CD14-positive monocyte (primary cell): ENCODE results near the gene XYLT1. TPM values are rescaled to one million over a fixed set of nuclear protein-coding genes. Genes with fewer than 3 reads are reported as not detected.
"Not testable (repeated sequence)": the region's sequence is repeated elsewhere in the genome, so short reads cannot be mapped to it uniquely, and the experiment has no call there.

Experiments
- DNase-seq, 3 donors: peaks; one replicate each; pipeline ENCODE4 v3.0.0-alpha.2; 2011 to 2022
- H2AFZ ChIP-seq: 2 replicates; pipeline ENCODE4 v1.6.0; 2012; ENCODE audit warnings: mild to moderate bottlenecking, low read depth, low read length, inconsistent platforms; ENCODE audit not compliant: insufficient read depth, poor library complexity, severe bottlenecking
- H3K27ac ChIP-seq, 2 donors: 1 replicate in 1 of 2; 2 replicates in 1 of 2; pipeline ENCODE4 v1.5.1; 2012 to 2013; ENCODE audit warnings: low read length in 2 of 2, control low read depth in 1 of 2, inconsistent platforms in 1 of 2, low read depth in 1 of 2, mild to moderate bottlenecking in 1 of 2
- H3K27me3 ChIP-seq, 2 donors: one replicate each; pipeline versions ENCODE4 v1.6.0 to v1.6.1; 2011 to 2013; ENCODE audit warnings: low read length in 2 of 2; ENCODE audit not compliant: control insufficient read depth in 2 of 2, insufficient read depth in 2 of 2
- H3K36me3 ChIP-seq, 2 donors: replicated peaks in 1 of 2; 1 replicate in 1 of 2; 2 replicates in 1 of 2; pipeline versions ENCODE4 v1.5.1 to v1.6.1; 2012 to 2013; ENCODE audit warnings: low read length in 2 of 2, control low read depth in 1 of 2, inconsistent platforms in 1 of 2, mild to moderate bottlenecking in 1 of 2; ENCODE audit not compliant: insufficient read depth in 2 of 2, control insufficient read depth in 1 of 2
- H3K4me1 ChIP-seq, 2 donors: 1 replicate in 1 of 2; 2 replicates in 1 of 2; pipeline versions ENCODE4 v1.5.1 to v1.6.1; 2012 to 2013; ENCODE audit warnings: low read length in 2 of 2, control low read depth in 1 of 2, inconsistent platforms in 1 of 2, mild to moderate bottlenecking in 1 of 2, moderate library complexity in 1 of 2; ENCODE audit not compliant: insufficient read depth in 2 of 2, control insufficient read depth in 1 of 2
- H3K4me2 ChIP-seq: replicated peaks from 2 replicates; pipeline ENCODE3; 2012; ENCODE audit warnings: low read length, moderate library complexity, mild to moderate bottlenecking; ENCODE audit not compliant: poor library complexity, severe bottlenecking; ENCODE audit errors: extremely low read depth
- H3K4me3 ChIP-seq, 3 experiments: fragments of 200-600 bp in 1 of 3; sonication (generic) in 1 of 3; replicated peaks in 1 of 3; 1 replicate in 2 of 3; 2 replicates in 1 of 3; pipeline ENCODE4 v1.5.1; 2011 to 2013; ENCODE audit warnings: low read length in 3 of 3, mild to moderate bottlenecking in 3 of 3, control low read depth in 2 of 3, low read depth in 2 of 3, inconsistent platforms in 1 of 3, moderate library complexity in 1 of 3
- H3K79me2 ChIP-seq: 2 replicates; pipeline ENCODE4 v1.6.0; 2012; ENCODE audit warnings: mild to moderate bottlenecking, control low read depth, inconsistent platforms, low read length, moderate library complexity; ENCODE audit not compliant: insufficient read depth
- H3K9ac ChIP-seq: 2 replicates; pipeline ENCODE4 v1.6.0; 2017; ENCODE audit warnings: low read length, mild to moderate bottlenecking; ENCODE audit not compliant: insufficient read depth, poor library complexity, severe bottlenecking
- H3K9me3 ChIP-seq, 2 donors: replicated peaks in 1 of 2; 1 replicate in 1 of 2; 2 replicates in 1 of 2; pipeline versions ENCODE4 v1.5.1 to v1.6.1; 2012 to 2013; ENCODE audit warnings: low read length in 2 of 2, control low read depth in 1 of 2; ENCODE audit not compliant: control insufficient read depth in 1 of 2, insufficient read depth in 1 of 2
- H4K20me1 ChIP-seq: 2 replicates; pipeline ENCODE4 v1.6.0; 2012; ENCODE audit warnings: mild to moderate bottlenecking, low read length, control low read depth, moderate library complexity; ENCODE audit not compliant: insufficient read depth
- H3K27ac Mint-ChIP-seq, 7 donors: one replicate each; pipeline ENCODE4 v1.8.0; 2020; ENCODE audit warnings: mild to moderate bottlenecking in 7 of 7, mixed read lengths in 7 of 7, moderate library complexity in 6 of 7, inconsistent platforms in 2 of 7
- H3K27me3 Mint-ChIP-seq, 3 donors: one replicate each; pipeline ENCODE4 v1.8.0; 2021 to 2022; ENCODE audit warnings: low read depth in 3 of 3, mild to moderate bottlenecking in 3 of 3, mixed read lengths in 3 of 3, moderate library complexity in 3 of 3, inconsistent platforms in 1 of 3
- H3K36me3 Mint-ChIP-seq, 2 donors: one replicate each; pipeline ENCODE4 v1.8.0; 2020; ENCODE audit warnings: mixed read lengths in 2 of 2, inconsistent platforms in 1 of 2, mild to moderate bottlenecking in 1 of 2
- H3K4me1 Mint-ChIP-seq: one replicate; pipeline ENCODE4 v1.8.0; 2020; ENCODE audit warnings: mild to moderate bottlenecking, mixed read lengths
- H3K4me3 Mint-ChIP-seq, 2 donors: one replicate each; pipeline ENCODE4 v1.8.0; 2020; ENCODE audit warnings: mild to moderate bottlenecking in 2 of 2, mixed read lengths in 2 of 2, moderate library complexity in 1 of 2
- H3K9me3 Mint-ChIP-seq, 7 donors: one replicate each; pipeline ENCODE4 v1.8.0; 2020 to 2022; ENCODE audit warnings: mixed read lengths in 7 of 7, mild to moderate bottlenecking in 6 of 7, moderate library complexity in 6 of 7, inconsistent platforms in 2 of 7
- WGBS: methylation state at CpG from one replicate; pipeline ENCODE4 v1.1.5; 2013; ENCODE audit warnings: missing lambda C conversion rate; ENCODE audit not compliant: insufficient coverage; 5-methylcytosine and 5-hydroxymethylcytosine counted together
- intact Hi-C, 2 donors: fragments of 100-400 bp; cut with micrococcal nuclease; formaldehyde crosslinking; loops; one replicate each; pipeline versions ENCODE4 v1.15.0 to v1.15.1; 2023
- polyA plus RNA-seq, 3 donors: library from polyadenylated mRNA; depleted of rRNA in 1 of 3; unstranded in 2 of 3; stranded (reverse) in 1 of 3; fragments of 300-500 nt in 2 of 3; fragments of >200 nt in 1 of 3; fragmentation: Illumina TruSeq in 2 of 3; gene quantifications; 1 replicate in 2 of 3; 2 replicates in 1 of 3; pipeline ENCODE4 v1.2.3, GENCODE V29; 2012 to 2021
- TF ChIP-seq, protein P1 (sequence below): fragments of 200-600 bp; IDR thresholded peaks from one replicate; pipeline ENCODE4 v1.8.0; 2022; ENCODE audit warnings: antibody characterized with exemption, mild to moderate bottlenecking

XYLT1 gene
- polyA plus RNA-seq, 3 donors, result 0.51 to 9.4 (median 1.6) TPM

DNA sequence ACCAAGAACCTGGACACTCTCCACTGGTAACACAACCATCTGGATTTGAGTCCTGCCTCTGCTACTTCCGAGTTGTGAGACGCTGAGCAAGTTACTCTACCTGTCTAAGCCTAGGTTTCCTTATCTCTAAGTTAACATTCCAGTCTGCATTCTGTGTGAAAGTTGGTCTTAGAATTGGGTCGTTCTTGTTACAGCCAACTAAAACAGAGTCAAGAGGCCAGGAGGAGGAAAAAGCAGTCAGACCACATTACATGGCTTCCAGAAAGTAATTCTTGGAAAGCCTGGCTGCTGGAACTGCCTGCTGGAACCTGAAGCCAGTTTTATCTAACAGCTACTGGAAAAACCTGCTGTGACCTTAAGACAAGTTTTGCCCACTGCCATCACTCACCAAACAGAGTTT, 38.4 kb upstream of the XYLT1 start:
- intact Hi-C loops, result no loop called here
- H3K27me3 Mint-ChIP-seq, result peaks cover 7 to 19% (median 9%) of the 10 kb centered on the region in 3 donors
- Histone ChIP-seq H3K4me1 (no peaks in the 10 kb centered on the region), H3K27me3 (peaks cover 0 to 2% of the 10 kb centered on the region in 2 donors), H3K9ac (no peak overlapping the region), H4K20me1 (no peaks in the 10 kb centered on the region), H3K27ac (no peak overlapping the region), H3K9me3 (peaks cover 0 to 10% of the 10 kb centered on the region in 2 donors), H3K79me2 (no peaks in the 10 kb centered on the region), H3K4me3 (no peak overlapping the region), H2AFZ (no peak overlapping the region), H3K36me3 (no peaks in the 10 kb centered on the region), H3K4me2 (no peak overlapping the region)
- peak overlapping the region in 1 of 2 donors; percentile 5 for H3K4me3 Mint-ChIP-seq
- peaks cover 0 to 21% (median 12%) of the 10 kb centered on the region in 7 donors for H3K9me3 Mint-ChIP-seq
- TF ChIP-seq, protein P1, sequence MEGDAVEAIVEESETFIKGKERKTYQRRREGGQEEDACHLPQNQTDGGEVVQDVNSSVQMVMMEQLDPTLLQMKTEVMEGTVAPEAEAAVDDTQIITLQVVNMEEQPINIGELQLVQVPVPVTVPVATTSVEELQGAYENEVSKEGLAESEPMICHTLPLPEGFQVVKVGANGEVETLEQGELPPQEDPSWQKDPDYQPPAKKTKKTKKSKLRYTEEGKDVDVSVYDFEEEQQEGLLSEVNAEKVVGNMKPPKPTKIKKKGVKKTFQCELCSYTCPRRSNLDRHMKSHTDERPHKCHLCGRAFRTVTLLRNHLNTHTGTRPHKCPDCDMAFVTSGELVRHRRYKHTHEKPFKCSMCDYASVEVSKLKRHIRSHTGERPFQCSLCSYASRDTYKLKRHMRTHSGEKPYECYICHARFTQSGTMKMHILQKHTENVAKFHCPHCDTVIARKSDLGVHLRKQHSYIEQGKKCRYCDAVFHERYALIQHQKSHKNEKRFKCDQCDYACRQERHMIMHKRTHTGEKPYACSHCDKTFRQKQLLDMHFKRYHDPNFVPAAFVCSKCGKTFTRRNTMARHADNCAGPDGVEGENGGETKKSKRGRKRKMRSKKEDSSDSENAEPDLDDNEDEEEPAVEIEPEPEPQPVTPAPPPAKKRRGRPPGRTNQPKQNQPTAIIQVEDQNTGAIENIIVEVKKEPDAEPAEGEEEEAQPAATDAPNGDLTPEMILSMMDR, result no peak
- no peaks in the 10 kb centered on the region for H3K4me1 Mint-ChIP-seq
- no peak for DNase-seq
- WGBS, result 100% methylated on average over 1 of the region's 3 CpGs
- H3K36me3 Mint-ChIP-seq, result no peaks in the 10 kb centered on the region
- H3K27ac Mint-ChIP-seq, result no peak overlapping the region

DNA sequence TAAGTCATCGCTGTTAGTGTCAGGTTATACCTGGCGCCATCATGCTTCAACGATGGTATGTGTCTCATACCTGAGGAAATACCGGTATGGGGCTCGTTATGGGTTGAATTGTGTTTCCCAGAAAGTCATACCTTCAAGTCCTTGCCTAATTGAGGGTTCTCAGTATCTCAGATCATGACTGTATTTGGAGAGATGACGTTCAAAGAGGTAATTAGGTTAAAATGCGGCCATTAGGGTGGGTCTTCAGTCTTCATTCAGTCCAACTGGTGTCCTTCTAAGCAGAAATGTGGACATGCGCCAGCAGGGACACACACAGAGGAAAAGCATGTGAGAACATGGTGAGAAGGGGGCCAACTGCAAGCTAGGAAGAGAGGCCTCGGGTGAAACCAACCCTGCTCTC, 37.5 kb upstream of the XYLT1 start:
- TF ChIP-seq, protein P1, result no peak
- H2AFZ ChIP-seq, result no peak overlapping the region
- no peaks in the 10 kb centered on the region for H3K4me1 ChIP-seq
- Mint-ChIP-seq H3K4me3 (no peak overlapping the region), H3K27me3 (peaks cover 7 to 19% (median 9%) of the 10 kb centered on the region in 3 donors), H3K27ac (no peak overlapping the region), H3K36me3 (no peaks in the 10 kb centered on the region), H3K4me1 (no peaks in the 10 kb centered on the region), H3K9me3 (peaks cover 0 to 21% (median 12%) of the 10 kb centered on the region in 7 donors)
- no peak overlapping the region for H3K9ac ChIP-seq
- no peak overlapping the region for H3K4me3 ChIP-seq
- H4K20me1 ChIP-seq, result no peaks in the 10 kb centered on the region
- H3K36me3 ChIP-seq, result no peaks in the 10 kb centered on the region
- 87% methylated on average over 6 of the region's 9 CpGs for WGBS
- H3K27me3 ChIP-seq, result peaks cover 0 to 2% of the 10 kb centered on the region in 2 donors
- peaks cover 0 to 10% of the 10 kb centered on the region in 2 donors for H3K9me3 ChIP-seq
- no peak overlapping the region for H3K4me2 ChIP-seq
- DNase-seq, result no peak
- H3K27ac ChIP-seq, result no peak overlapping the region
- no peaks in the 10 kb centered on the region for H3K79me2 ChIP-seq
- intact Hi-C loops, result no loop called here

DNA sequence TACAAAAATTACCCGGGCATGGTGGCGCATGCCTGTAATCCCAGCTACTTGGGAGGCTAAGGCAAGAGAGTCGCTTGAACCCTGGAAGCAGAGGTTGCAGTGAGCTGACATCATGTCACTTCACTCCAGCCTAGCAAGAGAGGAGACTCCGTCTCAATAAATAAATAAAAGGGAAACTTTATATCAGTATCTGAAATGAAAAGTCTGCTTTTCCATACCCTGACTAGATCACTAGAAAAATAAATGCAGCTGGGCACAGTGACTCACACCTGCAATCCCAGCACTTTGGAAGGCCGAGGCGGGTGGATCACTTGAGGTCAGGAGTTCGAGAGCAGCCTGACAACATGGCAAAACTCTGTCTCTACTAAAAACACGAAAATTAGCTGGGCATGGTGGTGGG, 36.8 kb upstream of the XYLT1 start:
- H3K9me3 ChIP-seq, H3K4me1 ChIP-seq, H3K36me3 Mint-ChIP-seq, intact Hi-C loops, H3K4me1 Mint-ChIP-seq, H3K27ac ChIP-seq, H3K79me2 ChIP-seq, DNase-seq, H3K4me3 Mint-ChIP-seq, H3K27me3 ChIP-seq, H3K4me2 ChIP-seq, H3K27ac Mint-ChIP-seq, H3K9ac ChIP-seq, H3K36me3 ChIP-seq, H2AFZ ChIP-seq, H4K20me1 ChIP-seq, H3K4me3 ChIP-seq: not testable (repeated sequence)
- peaks cover 7 to 16% (median 8%) of the 10 kb centered on the region in 3 donors for H3K27me3 Mint-ChIP-seq
- 92% methylated on average over 2 of the region's 8 CpGs for WGBS
- peaks cover 0 to 21% (median 12%) of the 10 kb centered on the region in 7 donors for H3K9me3 Mint-ChIP-seq
